ENCODE results near the gene MANBA. TPM values are rescaled to one million over a fixed set of nuclear protein-coding genes. Genes with fewer than 3 reads are reported as not detected.
A peak's percentile ranks its signal among the peaks of the same experiment; 100 is the strongest.
"Not testable (repeated sequence)": the region's sequence is repeated elsewhere in the genome, so short reads cannot be mapped to it uniquely, and the experiment has no call there.

Gene MANBA
- polyA plus RNA-seq, 3 donors, result 80.8 to 94.4 (median 88.7) TPM

DNA sequence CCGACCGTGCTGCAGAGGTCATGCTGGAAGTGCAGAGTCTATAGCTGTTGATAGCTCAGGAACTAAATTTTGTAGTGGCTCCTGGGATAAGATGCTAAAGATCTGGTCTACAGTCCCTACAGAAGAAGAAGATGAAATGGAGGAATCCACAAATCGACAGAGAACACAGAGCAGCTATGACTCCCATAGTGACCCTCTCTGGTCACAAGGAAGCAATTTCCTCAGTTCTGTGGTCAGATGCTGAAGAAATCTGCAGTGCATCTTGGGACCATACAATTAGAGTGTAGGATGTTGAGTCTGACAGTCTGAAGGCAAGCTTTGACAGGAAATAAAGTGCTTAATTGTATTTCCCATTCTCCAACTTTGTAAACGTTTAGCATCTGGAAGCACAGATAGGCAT lies 8.8 kb downstream of the MANBA start:
- DNase-seq, result peak; percentile 51 to 71 (median 69)
- Histone ChIP-seq H3K27me3 (ENCODE audit: control insufficient read depth in 2 of 2, insufficient read depth in 2 of 2, low read length in 2 of 2) (no peaks in the 10 kb centered on the region), H3K4me1 (ENCODE audit: control insufficient read depth in 1 of 2, insufficient read depth in 2 of 2, low read length in 2 of 2) (peaks cover 22 to 28% of the 10 kb centered on the region in 2 donors), H2AFZ (ENCODE audit: insufficient read depth, low read depth, low read length, poor library complexity, severe bottlenecking) (no peak overlapping the region), H3K79me2 (ENCODE audit: insufficient read depth, low read length) (peaks cover 99% of the 10 kb centered on the region), H3K4me2 (replicated peaks; ENCODE audit: extremely low read depth, low read length, poor library complexity, severe bottlenecking) (no peak overlapping the region), H4K20me1 (ENCODE audit: insufficient read depth, low read length) (peaks cover 84% of the 10 kb centered on the region), H3K9me3 (replicated peaks in 1 of 2; ENCODE audit: control insufficient read depth in 1 of 2, insufficient read depth in 1 of 2, low read length in 2 of 2) (no peaks in the 10 kb centered on the region), H3K9ac (ENCODE audit: insufficient read depth, low read length, poor library complexity, severe bottlenecking) (no peak overlapping the region), H3K36me3 (replicated peaks in 1 of 2; ENCODE audit: control insufficient read depth in 1 of 2, insufficient read depth in 2 of 2, low read length in 2 of 2) (peaks cover 17 to 57% of the 10 kb centered on the region in 2 donors), H3K27ac (ENCODE audit: low read depth in 1 of 2, low read length in 2 of 2) (peak overlapping the region in 1 of 2 donors; percentile 76), H3K4me3 (replicated peaks in 1 of 3; ENCODE audit: low read depth in 2 of 3, low read length in 3 of 3) (no peak overlapping the region)
- Mint-ChIP-seq H3K36me3 (peaks cover 47 to 62% of the 10 kb centered on the region in 2 donors), H3K27ac (peak overlapping the region; percentile 70 to 91 (median 82)), H3K9me3 (no peaks in the 10 kb centered on the region), H3K4me3 (no peak overlapping the region), H3K27me3 (ENCODE audit: low read depth in 3 of 3) (no peaks in the 10 kb centered on the region), H3K4me1 (peaks cover 32% of the 10 kb centered on the region)
- intact Hi-C loops (cut with micrococcal nuclease), result loop anchor here in 1 of 2 donors (10.0 kb wide), 1 partner anchor 73 kb away; the partner anchor contains the start of gene UBE2D3
- 67% methylated on average over 3 of the region's 4 CpGs for WGBS (ENCODE audit: insufficient coverage)
- TF ChIP-seq, protein P1, sequence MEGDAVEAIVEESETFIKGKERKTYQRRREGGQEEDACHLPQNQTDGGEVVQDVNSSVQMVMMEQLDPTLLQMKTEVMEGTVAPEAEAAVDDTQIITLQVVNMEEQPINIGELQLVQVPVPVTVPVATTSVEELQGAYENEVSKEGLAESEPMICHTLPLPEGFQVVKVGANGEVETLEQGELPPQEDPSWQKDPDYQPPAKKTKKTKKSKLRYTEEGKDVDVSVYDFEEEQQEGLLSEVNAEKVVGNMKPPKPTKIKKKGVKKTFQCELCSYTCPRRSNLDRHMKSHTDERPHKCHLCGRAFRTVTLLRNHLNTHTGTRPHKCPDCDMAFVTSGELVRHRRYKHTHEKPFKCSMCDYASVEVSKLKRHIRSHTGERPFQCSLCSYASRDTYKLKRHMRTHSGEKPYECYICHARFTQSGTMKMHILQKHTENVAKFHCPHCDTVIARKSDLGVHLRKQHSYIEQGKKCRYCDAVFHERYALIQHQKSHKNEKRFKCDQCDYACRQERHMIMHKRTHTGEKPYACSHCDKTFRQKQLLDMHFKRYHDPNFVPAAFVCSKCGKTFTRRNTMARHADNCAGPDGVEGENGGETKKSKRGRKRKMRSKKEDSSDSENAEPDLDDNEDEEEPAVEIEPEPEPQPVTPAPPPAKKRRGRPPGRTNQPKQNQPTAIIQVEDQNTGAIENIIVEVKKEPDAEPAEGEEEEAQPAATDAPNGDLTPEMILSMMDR (IDR thresholded peaks at IDR 0.05), result no peak

DNA sequence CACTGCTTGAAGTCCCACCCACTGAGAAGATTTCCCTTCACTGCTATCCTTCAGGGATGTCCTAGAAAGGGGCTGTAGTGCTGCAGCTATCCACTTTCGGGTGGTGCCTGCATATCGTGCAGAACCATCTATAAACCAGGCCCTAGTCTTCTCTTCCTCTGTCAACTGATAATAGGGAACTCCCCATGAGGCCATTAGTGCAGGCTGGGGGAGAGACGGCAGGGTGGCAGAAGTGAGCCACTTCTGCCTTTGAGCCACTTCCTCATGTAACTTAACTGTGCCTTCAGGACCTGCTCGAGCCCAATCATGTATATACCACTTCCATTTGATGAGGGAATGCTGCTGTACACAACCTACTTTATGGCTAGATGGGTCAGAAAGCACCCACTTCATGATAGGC lies 17.4 kb downstream of the MANBA start:
- intact Hi-C loops (cut with micrococcal nuclease), result loop anchor here in 1 of 2 donors (10.0 kb wide), 1 partner anchor 61 kb away; no protein-coding TSS in a partner anchor
- H3K9me3 ChIP-seq (replicated peaks in 1 of 2; ENCODE audit: control insufficient read depth in 1 of 2, insufficient read depth in 1 of 2, low read length in 2 of 2); H2AFZ ChIP-seq (ENCODE audit: insufficient read depth, low read depth, low read length, poor library complexity, severe bottlenecking); H3K27me3 ChIP-seq (ENCODE audit: control insufficient read depth in 2 of 2, insufficient read depth in 2 of 2, low read length in 2 of 2); H3K9me3 Mint-ChIP-seq; H3K4me2 ChIP-seq (replicated peaks; ENCODE audit: extremely low read depth, low read length, poor library complexity, severe bottlenecking); H3K9ac ChIP-seq (ENCODE audit: insufficient read depth, low read length, poor library complexity, severe bottlenecking); H3K27me3 Mint-ChIP-seq (ENCODE audit: low read depth in 3 of 3); H3K4me3 ChIP-seq (replicated peaks in 1 of 3; ENCODE audit: low read depth in 2 of 3, low read length in 3 of 3): not testable (repeated sequence)
- Mint-ChIP-seq H3K4me1 (peaks cover 34% of the 10 kb centered on the region), H3K36me3 (peaks cover 69 to 73% of the 10 kb centered on the region in 2 donors), H3K4me3 (peak overlapping the region in 1 of 2 donors; percentile 17), H3K27ac (peak overlapping the region; percentile 81 to 95 (median 90))
- peaks cover 20 to 24% of the 10 kb centered on the region in 2 donors for H3K4me1 ChIP-seq (ENCODE audit: control insufficient read depth in 1 of 2, insufficient read depth in 2 of 2, low read length in 2 of 2)
- TF ChIP-seq, protein P1 (IDR thresholded peaks at IDR 0.05), result peak; percentile 35
- WGBS (ENCODE audit: insufficient coverage), result no CpG with 5 or more reads among the region's 4 CpGs
- H3K36me3 ChIP-seq (replicated peaks in 1 of 2; ENCODE audit: control insufficient read depth in 1 of 2, insufficient read depth in 2 of 2, low read length in 2 of 2), result peaks cover 0 to 58% of the 10 kb centered on the region in 2 donors
- peak; percentile 82 to 88 (median 83) for DNase-seq
- peaks cover 100% of the 10 kb centered on the region for H3K79me2 ChIP-seq (ENCODE audit: insufficient read depth, low read length)
- H3K27ac ChIP-seq (ENCODE audit: low read depth in 1 of 2, low read length in 2 of 2), result peak overlapping the region; percentile 10 to 84
- peaks cover 99% of the 10 kb centered on the region for H4K20me1 ChIP-seq (ENCODE audit: insufficient read depth, low read length)

DNA sequence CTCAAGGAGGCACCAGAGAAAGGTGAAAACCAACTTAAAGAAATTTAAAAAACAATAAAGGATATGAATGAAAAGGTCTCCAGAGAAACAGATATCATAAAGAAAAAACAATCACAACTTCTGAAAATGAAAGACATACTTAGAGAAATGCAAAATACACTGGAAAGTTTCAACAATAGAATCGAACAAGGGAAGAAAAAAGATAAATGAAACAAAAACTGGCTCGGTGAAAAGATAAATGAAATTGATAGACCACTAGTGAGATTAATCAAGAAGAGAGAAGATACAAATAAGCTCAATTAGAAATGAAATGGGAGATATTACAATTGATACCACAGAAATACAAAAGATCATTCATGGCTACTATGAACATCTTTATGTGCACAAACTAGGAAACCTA lies 22.0 kb downstream of the MANBA start:
- H3K4me1 Mint-ChIP-seq, result peaks cover 57% of the 10 kb centered on the region
- H3K9me3 ChIP-seq (replicated peaks in 1 of 2; ENCODE audit: control insufficient read depth in 1 of 2, insufficient read depth in 1 of 2, low read length in 2 of 2); H3K9ac ChIP-seq (ENCODE audit: insufficient read depth, low read length, poor library complexity, severe bottlenecking); H3K27me3 Mint-ChIP-seq (ENCODE audit: low read depth in 3 of 3); H3K4me2 ChIP-seq (replicated peaks; ENCODE audit: extremely low read depth, low read length, poor library complexity, severe bottlenecking); H3K4me3 Mint-ChIP-seq; H3K4me3 ChIP-seq (replicated peaks in 1 of 3; ENCODE audit: low read depth in 2 of 3, low read length in 3 of 3); H3K27me3 ChIP-seq (ENCODE audit: control insufficient read depth in 2 of 2, insufficient read depth in 2 of 2, low read length in 2 of 2); H2AFZ ChIP-seq (ENCODE audit: insufficient read depth, low read depth, low read length, poor library complexity, severe bottlenecking); DNase-seq: not testable (repeated sequence)
- Histone ChIP-seq H3K79me2 (ENCODE audit: insufficient read depth, low read length) (peaks cover 100% of the 10 kb centered on the region), H3K4me1 (ENCODE audit: control insufficient read depth in 1 of 2, insufficient read depth in 2 of 2, low read length in 2 of 2) (peaks cover 31 to 41% of the 10 kb centered on the region in 2 donors), H4K20me1 (ENCODE audit: insufficient read depth, low read length) (peaks cover 99% of the 10 kb centered on the region), H3K27ac (ENCODE audit: low read depth in 1 of 2, low read length in 2 of 2) (peak overlapping the region in 1 of 2 donors; percentile 56), H3K36me3 (replicated peaks in 1 of 2; ENCODE audit: control insufficient read depth in 1 of 2, insufficient read depth in 2 of 2, low read length in 2 of 2) (peaks cover 4 to 21% of the 10 kb centered on the region in 2 donors)
- no CpG with 5 or more reads among the region's 2 CpGs for WGBS (ENCODE audit: insufficient coverage)
- peaks cover 0 to 10% (median 4%) of the 10 kb centered on the region in 7 donors for H3K9me3 Mint-ChIP-seq
- H3K27ac Mint-ChIP-seq, result peak overlapping the region in 3 of 7 donors; percentile 87 to 97 (median 94)
- H3K36me3 Mint-ChIP-seq, result peaks cover 55 to 68% of the 10 kb centered on the region in 2 donors
- intact Hi-C loops (cut with micrococcal nuclease), result loop anchor here in 1 of 2 donors (10.0 kb wide), 1 partner anchor 46 kb away; no protein-coding TSS in a partner anchor
